Dermis microvascular lymphatic vessel endothelial cell (primary cell): ENCODE measurements around the gene ARF1. TPM values are rescaled to one million over a fixed set of nuclear protein-coding genes. Genes with fewer than 3 reads are reported as not detected.
A peak's percentile ranks its signal among the peaks of the same experiment; 100 is the strongest.

Experiments used
- DNase-seq, 2 donors: peaks; one replicate each; pipeline versions ENCODE4 v3.0.0 to v3.0.0-alpha.2; 2010; ENCODE audit warnings: low read depth in 2 of 2
- total RNA-seq: library from RNA; depleted of rRNA; stranded (reverse); fragments of >200 nt; gene quantifications from 2 replicates; pipeline ENCODE4 v1.2.1, GENCODE V29; 2014

The ARF1 gene
- total RNA-seq, 1 donor from 2014 or later: 219 TPM

DNA sequence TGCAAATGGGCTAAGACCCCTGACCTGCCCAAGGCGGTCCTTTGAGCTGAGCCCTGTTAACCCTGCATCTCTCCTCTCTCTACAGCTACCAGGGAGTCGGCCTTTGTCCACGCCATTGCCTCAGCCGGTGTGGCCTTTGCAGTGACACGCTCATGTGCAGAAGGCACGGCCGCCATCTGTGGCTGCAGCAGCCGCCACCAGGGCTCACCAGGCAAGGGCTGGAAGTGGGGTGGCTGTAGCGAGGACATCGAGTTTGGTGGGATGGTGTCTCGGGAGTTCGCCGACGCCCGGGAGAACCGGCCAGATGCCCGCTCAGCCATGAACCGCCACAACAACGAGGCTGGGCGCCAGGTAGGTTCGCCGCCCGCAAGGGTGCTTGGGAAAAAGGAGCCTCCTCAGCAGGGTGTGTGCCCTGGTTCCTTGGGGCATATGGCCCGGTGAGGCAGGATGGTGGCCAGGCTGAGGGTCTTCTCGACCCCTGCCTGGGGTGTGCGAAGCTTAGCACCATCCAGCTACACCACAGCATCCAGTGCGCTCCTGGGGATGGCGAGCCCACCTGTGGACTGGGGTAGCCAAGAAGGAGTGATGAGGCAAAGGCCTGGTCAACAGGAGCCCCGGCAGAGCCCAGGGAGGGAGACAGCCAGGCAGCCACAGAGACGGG is 31.8 kb upstream of the ARF1 start:
- DNase-seq: no peak

DNA sequence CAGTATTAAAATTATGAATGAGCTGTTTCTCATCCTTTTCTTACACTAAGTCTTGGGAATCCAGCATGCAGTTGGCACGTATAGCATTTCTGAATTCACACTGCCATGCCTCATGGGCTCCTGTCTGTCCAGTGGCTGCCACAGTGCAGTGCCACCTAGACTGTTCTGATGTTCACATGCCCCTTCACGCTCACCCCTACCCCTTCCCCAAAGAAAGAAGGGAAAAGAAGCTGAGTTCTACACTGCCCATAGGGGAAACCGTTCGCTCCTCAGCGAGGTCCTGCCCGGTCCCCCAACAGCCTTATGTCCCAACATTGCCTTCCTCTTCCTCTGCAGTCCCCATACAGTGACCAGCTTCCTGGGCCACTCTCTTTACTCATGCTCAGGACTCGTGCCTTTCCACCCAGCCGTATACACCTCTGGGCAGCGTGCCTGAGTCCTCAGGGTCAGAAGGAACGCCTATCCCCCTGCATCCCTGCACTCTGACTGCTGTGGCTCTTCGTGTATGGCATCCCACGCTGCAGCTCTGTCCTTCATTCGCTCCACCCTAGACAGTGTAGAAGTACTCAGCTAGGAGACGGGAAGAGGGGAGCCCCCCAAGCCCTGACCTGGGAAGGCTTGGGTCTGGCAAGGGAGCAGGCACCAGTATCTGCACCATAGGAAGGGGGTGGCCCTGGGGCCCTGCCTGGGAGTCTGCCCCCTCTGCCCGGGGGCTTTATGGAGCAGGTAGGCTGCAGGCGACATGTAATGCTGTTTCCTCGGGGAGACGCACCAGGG is 24.1 kb upstream of the ARF1 start:
- no peak for DNase-seq

DNA sequence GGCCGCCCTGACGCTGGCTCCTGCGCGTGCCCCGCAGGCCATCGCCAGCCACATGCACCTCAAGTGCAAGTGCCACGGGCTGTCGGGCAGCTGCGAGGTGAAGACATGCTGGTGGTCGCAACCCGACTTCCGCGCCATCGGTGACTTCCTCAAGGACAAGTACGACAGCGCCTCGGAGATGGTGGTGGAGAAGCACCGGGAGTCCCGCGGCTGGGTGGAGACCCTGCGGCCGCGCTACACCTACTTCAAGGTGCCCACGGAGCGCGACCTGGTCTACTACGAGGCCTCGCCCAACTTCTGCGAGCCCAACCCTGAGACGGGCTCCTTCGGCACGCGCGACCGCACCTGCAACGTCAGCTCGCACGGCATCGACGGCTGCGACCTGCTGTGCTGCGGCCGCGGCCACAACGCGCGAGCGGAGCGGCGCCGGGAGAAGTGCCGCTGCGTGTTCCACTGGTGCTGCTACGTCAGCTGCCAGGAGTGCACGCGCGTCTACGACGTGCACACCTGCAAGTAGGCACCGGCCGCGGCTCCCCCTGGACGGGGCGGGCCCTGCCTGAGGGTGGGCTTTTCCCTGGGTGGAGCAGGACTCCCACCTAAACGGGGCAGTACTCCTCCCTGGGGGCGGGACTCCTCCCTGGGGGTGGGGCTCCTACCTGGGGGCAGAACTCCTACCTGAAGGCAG is 23.4 kb upstream of the ARF1 start:
- DNase-seq: no peak

DNA sequence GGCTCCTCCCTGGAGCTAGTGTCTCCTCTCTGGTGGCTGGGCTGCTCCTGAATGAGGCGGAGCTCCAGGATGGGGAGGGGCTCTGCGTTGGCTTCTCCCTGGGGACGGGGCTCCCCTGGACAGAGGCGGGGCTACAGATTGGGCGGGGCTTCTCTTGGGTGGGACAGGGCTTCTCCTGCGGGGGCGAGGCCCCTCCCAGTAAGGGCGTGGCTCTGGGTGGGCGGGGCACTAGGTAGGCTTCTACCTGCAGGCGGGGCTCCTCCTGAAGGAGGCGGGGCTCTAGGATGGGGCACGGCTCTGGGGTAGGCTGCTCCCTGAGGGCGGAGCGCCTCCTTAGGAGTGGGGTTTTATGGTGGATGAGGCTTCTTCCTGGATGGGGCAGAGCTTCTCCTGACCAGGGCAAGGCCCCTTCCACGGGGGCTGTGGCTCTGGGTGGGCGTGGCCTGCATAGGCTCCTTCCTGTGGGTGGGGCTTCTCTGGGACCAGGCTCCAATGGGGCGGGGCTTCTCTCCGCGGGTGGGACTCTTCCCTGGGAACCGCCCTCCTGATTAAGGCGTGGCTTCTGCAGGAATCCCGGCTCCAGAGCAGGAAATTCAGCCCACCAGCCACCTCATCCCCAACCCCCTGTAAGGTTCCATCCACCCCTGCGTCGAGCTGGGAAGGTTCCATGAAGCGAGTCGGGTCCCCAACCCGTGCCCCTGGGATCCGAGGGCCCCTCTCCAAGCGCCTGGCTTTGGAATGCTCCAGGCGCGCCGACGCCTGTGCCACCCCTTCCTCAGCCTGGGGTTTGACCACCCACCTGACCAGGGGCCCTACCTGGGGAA is 22.7 kb upstream of the ARF1 start:
- DNase-seq: peak in 1 of 2 donors; percentile 36

GRCh38 chr1:228060458-228061190 is 21.9 kb upstream of the ARF1 start:
- peak in 1 of 2 donors; percentile 25 for DNase-seq

GRCh38 chr1:228061411-228062084 is 21.0 kb upstream of the ARF1 start:
- DNase-seq: no peak

- DNase-seq: no peak
These were observed 20.3 kb upstream of the ARF1 start for GRCh38 chr1:228062085-228062791.

- DNase-seq: no peak
These were observed 19.7 kb upstream of the ARF1 start for GRCh38 chr1:228062812-228063211.

DNA sequence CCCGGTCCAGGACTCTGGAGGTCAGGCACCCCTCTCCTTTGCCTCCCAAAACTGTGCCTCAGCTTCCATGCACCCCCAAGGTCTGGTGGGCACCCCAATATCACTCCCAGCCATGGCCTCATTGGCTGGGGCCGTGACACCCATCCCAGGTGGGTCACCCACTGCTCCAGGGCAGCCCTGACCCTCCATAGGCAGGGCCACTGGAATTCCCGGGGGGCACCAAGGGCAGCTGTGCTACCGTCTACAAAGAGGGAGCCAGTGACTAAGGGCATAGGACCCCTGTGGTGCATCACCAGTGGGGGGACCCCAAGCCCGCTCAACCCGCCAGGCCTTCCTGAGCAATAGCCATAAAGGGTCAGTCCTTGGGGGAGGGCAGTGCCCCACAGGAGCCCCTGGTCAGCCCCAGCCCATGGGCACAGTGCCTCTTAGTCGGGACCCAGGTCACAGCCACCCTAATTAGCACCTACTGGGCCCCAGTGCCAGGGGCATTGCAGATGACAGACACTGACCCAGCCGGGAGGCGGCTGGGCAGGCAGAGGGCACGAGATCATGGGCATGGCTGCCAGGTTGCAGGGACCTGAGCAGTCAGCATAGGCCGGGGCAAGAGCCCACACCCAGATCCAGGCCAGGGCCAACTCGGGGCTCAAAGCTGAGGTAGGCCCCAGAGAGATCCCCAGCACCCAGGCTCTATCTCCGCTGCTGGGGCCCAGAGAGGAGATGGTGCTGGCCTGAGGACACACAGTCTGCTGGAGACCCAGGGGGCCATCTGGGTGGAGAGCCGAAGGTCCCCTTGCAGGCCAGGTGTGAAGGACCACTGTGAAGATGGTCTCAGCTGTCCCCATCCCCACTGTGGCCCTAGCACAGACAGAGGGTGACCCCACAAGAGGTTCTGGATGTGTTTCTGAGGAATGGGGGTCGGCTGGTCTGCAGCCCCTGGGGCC is 19.0 kb upstream of the ARF1 start:
- no peak for DNase-seq

- DNase-seq: no peak
These were observed 18.2 kb upstream of the ARF1 start for GRCh38 chr1:228064296-228064695.

DNA sequence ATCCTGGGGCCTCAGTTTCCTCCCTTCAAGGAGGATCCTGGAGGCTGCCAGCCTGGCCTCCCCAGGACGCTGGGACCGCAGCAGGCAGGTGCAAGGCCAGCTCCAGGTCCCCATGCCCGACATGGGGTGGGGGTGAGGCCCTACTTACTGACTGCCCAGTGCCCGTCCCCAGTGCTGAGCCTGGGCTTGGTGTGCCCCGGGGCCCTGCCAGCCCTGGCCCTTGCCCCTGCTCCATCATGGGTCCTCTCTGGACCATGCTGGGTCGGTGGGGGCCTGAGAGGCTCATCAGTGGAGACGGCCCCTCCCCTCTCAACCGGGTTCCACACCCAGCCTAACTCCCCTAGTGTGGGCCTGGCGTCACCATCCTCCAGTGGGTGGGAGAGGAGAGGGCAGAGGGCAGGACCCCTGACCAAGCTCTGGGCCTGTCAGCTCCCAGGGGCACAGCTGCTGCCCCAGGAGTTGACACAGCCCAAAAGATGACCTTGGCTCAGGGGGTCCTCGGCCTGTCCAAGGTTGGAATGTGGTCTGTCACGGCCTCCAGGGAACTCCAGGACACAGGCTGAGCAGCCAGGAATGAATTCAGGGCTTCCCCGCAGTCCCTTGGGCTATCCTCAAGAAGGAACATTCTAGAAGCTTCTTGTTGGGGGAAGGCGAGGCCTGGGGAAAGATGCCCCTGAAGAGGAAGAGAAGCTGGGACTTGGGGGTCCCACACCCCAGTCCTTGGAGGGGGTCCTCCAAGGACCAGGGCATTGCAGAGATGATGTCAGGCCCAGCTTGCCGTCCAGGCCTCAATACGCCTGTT is 17.6 kb upstream of the ARF1 start:
- DNase-seq: no peak

DNA sequence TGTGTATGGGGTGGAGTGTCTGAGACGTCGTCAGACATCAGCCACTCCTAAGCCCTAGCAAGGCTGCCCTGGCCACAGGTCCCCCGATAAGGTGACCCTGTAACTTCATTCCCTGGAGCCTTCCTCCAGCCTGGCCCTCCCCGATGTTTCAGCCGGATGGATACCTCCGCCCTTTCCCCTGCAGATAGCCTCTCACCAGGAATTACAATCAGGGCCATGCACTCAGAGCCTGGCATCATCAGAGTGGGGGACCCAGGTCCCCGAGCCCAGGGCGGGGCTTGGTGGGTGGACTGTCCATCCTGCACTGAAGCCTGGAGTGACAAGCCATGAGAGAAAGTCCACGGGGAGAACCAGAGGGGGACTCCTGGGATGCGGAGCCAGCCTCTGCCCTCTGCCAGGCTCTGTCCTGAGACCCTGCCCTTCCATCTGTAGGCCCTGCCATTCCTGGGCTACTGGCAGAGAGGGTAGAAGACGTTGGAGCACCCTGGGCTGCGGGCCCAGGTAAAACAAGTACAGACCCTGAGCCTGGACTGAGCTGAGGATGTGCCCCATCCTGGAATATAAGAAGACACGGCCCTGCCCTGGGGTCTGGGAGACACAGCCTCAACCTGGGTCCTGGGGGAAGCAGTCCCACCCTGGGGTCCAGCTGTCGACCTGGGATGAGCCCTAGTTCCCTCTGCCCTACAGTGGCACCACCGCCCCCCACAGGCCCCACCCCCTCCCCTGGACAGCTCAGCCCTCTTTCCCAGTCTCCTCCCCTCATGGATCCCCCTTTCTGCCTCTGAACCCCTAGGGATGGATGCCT is 16.8 kb upstream of the ARF1 start:
- no peak for DNase-seq

DNA sequence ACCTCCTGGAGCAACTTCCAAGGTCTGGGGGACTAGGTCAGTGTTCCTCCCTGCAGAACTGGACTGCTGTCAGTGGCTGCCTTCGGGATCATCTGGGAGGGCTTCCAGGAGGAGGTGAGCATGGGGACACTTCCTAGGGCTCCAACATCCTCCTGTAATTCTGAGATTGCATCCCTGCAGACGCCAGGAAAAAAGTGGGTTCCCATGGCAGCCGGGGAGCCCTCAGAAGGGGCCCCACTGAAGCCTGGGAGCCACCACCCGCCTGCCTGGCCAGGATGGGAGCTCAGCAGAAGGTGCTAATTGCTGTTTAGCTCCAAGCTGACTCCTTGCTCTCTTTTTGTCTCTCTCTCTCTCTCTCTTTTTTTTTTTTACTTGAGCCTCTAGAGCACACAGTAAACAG is 16.1 kb upstream of the ARF1 start:
- DNase-seq: no peak

DNA sequence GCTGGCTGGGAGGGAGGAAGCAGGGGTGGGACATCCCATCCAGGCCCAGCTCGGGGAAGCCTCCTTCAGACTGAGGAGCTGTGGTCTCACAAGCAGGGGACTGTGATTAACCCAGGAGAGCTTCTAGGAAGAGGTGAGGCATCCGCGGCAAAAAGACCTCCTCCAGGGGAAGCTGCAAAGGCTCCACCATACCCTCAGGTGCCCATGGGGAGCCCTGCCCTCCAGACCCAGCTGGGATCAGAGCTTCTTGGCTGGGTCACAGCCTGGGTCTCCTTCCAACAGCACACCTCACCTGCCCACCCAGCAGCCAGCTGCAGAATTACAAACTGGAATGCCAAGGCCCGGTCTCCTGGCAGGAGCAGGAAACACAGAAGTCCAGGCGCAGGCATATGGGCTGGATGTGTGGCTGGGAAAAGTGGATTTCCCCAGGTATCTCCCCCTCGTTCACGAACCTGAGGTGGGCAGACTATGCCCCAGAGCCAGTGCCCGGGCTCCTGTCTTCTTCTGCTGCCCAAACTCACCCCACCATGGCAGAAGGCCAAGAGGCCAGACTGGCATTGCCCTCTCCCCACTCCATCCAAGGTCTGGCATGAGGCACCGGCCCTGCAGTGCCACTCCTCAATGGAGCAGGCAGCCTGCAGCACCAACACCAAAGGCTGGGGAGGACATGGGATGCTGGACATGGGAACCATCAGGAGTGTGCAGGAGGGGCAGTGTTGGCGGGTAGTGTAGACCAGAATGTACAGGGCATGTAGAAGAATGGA is 15.4 kb upstream of the ARF1 start:
- DNase-seq: no peak

DNA sequence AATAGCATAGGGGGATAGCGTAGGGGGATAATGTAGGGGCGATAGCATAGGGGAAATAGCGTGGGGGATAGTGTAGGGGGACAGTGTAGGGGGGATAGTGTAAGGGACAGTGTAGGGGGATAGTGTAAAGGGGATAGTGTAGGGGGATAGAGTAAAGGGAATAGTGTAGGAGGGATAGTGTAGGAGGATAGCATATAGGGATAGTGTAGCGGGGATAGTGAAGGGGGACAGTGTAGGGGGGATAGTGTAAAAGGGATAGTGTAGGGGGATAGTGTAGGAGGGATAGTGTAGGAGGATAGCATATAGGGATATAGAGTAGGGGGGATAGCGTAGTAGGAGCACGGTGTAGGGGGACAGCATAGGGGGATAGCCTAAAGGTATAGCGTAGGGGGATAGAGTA is 14.1 kb upstream of the ARF1 start:
- DNase-seq: no peak

GRCh38 chr1:228070173-228070572 is 12.3 kb upstream of the ARF1 start:
- no peak for DNase-seq
